ENCODE data around the gene KRT4. TPM values are rescaled to one million over a fixed set of nuclear protein-coding genes. Genes with fewer than 3 reads are reported as not detected.

KRT4 gene
- total and polyA plus RNA-seq, 2 experiments from 2014 or later = 4.2 to 8.7 TPM

DNA sequence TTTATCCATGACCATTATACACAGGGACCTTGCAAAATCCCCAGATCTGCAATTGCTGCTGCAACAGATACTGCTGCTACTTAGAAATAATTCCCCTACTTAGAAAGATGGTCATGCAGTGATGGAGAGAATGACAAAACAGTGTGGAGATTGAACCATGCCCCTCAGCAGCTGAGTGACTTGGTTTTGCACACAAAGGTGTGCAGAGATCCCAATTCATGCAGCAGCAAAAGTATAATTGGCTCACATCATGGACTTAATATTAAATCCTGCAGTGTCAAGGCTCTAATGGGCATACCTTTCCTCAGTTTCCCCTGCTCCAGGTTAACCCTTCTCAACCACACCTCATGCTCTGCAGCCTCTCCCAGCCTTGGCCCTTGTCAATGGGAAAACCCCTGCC, 37.9 kb upstream of the KRT4 start:
- Histone ChIP-seq H4K20me1 (ENCODE audit: insufficient read depth, poor library complexity, severe bottlenecking) (no peaks in the 10 kb centered on the region), H3K4me1 (ENCODE audit: insufficient read depth) (no peaks in the 10 kb centered on the region), H2AFZ (no peak overlapping the region), H3K9me3 (ENCODE audit: low read depth) (no peaks in the 10 kb centered on the region), H3K4me3 (no peak overlapping the region), H3K9me2 (replicated peaks; ENCODE audit: insufficient read depth) (no peaks in the 10 kb centered on the region), H3K27me3 (peaks cover 8% of the 10 kb centered on the region), H3K36me3 (replicated peaks; ENCODE audit: insufficient read depth, low read depth) (no peaks in the 10 kb centered on the region), H3K27ac (no peak overlapping the region), H3K79me2 (no peaks in the 10 kb centered on the region), H3K4me2 (no peak overlapping the region)
- TF ChIP-seq EZH2phosphoT487 (IDR thresholded peaks at IDR 0.05; ENCODE audit: low read depth, severe bottlenecking, unreplicated experiment) (no peak), EZH2 (IDR thresholded peaks at IDR 0.05; ENCODE audit: borderline replicate concordance) (no peak)
- TF ChIP-seq, protein P1, sequence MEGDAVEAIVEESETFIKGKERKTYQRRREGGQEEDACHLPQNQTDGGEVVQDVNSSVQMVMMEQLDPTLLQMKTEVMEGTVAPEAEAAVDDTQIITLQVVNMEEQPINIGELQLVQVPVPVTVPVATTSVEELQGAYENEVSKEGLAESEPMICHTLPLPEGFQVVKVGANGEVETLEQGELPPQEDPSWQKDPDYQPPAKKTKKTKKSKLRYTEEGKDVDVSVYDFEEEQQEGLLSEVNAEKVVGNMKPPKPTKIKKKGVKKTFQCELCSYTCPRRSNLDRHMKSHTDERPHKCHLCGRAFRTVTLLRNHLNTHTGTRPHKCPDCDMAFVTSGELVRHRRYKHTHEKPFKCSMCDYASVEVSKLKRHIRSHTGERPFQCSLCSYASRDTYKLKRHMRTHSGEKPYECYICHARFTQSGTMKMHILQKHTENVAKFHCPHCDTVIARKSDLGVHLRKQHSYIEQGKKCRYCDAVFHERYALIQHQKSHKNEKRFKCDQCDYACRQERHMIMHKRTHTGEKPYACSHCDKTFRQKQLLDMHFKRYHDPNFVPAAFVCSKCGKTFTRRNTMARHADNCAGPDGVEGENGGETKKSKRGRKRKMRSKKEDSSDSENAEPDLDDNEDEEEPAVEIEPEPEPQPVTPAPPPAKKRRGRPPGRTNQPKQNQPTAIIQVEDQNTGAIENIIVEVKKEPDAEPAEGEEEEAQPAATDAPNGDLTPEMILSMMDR (IDR thresholded peaks at IDR 0.05; ENCODE audit: poor library complexity) = no peak
- no peak for DNase-seq (ENCODE audit: low spot score)

DNA sequence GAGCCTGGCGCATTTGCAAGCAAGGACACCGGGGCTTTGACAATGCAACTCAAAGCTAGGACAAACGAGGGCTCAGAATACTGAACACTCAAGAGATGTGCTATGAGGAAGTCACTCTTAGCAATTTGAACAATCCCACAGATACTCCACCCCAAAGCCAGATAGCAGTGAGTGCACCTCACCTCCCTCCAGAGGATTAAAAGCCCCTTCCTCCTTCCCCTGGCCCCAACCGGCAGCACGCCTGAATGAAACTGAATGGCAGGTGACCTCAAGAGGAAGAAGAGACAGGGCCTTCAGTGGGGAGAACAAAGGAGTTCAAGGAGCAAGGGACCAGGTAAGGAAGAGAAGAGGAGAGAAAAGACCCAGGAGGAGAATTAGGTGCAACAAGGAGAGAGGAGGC, 36.8 kb upstream of the KRT4 start:
- H3K79me2 ChIP-seq = no peaks in the 10 kb centered on the region
- no peaks in the 10 kb centered on the region for H3K9me3 ChIP-seq (ENCODE audit: low read depth)
- no peaks in the 10 kb centered on the region for H3K4me1 ChIP-seq (ENCODE audit: insufficient read depth)
- no peaks in the 10 kb centered on the region for H3K9me2 ChIP-seq (replicated peaks; ENCODE audit: insufficient read depth)
- no peak for DNase-seq (ENCODE audit: low spot score)
- no peak for TF ChIP-seq EZH2phosphoT487 (IDR thresholded peaks at IDR 0.05; ENCODE audit: low read depth, severe bottlenecking, unreplicated experiment)
- TF ChIP-seq, protein P1 (IDR thresholded peaks at IDR 0.05; ENCODE audit: poor library complexity) = no peak
- TF ChIP-seq EZH2 (IDR thresholded peaks at IDR 0.05; ENCODE audit: borderline replicate concordance) = no peak
- H2AFZ ChIP-seq = no peak overlapping the region
- no peaks in the 10 kb centered on the region for H4K20me1 ChIP-seq (ENCODE audit: insufficient read depth, poor library complexity, severe bottlenecking)
- no peak overlapping the region for H3K4me2 ChIP-seq
- no peaks in the 10 kb centered on the region for H3K36me3 ChIP-seq (replicated peaks; ENCODE audit: insufficient read depth, low read depth)
- H3K27me3 ChIP-seq = peaks cover 8% of the 10 kb centered on the region
- no peak overlapping the region for H3K4me3 ChIP-seq
- H3K27ac ChIP-seq = no peak overlapping the region
- WGBS (ENCODE audit: low lambda C conversion rate, missing lambda C conversion rate) = 86% methylated on average over 5 of the region's 5 CpGs

DNA sequence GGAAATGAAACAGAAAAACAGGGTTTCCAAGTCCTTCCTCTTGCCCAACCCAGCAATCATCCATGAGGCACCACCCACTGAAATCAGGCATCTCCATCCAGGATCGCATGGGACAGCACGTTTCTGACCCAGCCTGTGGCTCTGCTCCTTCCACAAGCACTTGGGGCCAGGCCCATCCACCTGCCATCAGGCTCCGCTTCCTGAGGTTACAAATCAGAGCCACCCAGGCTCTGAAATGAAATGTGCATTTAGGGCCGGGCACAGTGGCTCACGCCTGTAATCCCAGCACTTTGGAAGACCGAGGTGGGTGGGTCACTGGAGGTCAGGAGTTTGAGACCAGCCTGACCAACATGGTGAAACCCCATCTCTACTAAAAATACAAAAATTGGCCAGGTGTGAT, 35.6 kb upstream of the KRT4 start:
- Histone ChIP-seq H3K9me3 (ENCODE audit: low read depth) (no peaks in the 10 kb centered on the region), H3K4me3 (no peak overlapping the region), H3K4me1 (ENCODE audit: insufficient read depth) (no peaks in the 10 kb centered on the region), H3K9me2 (replicated peaks; ENCODE audit: insufficient read depth) (no peaks in the 10 kb centered on the region), H4K20me1 (ENCODE audit: insufficient read depth, poor library complexity, severe bottlenecking) (no peaks in the 10 kb centered on the region), H3K79me2 (no peaks in the 10 kb centered on the region), H3K36me3 (replicated peaks; ENCODE audit: insufficient read depth, low read depth) (no peaks in the 10 kb centered on the region), H3K27ac (no peak overlapping the region), H3K27me3 (peaks cover 8% of the 10 kb centered on the region), H2AFZ (no peak overlapping the region), H3K4me2 (no peak overlapping the region)
- no peak for DNase-seq (ENCODE audit: low spot score)
- 92% methylated on average over 6 of the region's 6 CpGs for WGBS (ENCODE audit: low lambda C conversion rate, missing lambda C conversion rate)
- TF ChIP-seq, protein P1 (IDR thresholded peaks at IDR 0.05; ENCODE audit: poor library complexity) = no peak
- TF ChIP-seq EZH2 (IDR thresholded peaks at IDR 0.05; ENCODE audit: borderline replicate concordance) = no peak
- TF ChIP-seq EZH2phosphoT487 (IDR thresholded peaks at IDR 0.05; ENCODE audit: low read depth, severe bottlenecking, unreplicated experiment) = no peak
